Smooth muscle cell (in vitro differentiated cells): Measurements from ENCODE around the gene TGM5. TPM values are rescaled to one million over a fixed set of nuclear protein-coding genes. Genes with fewer than 3 reads are reported as not detected.

ENCODE experiments used
- DNase-seq: peaks from one replicate; lab custom pipeline; 2025; ENCODE audit not compliant: unreplicated experiment; lab: John Stamatoyannopoulos, UW
- H2AFZ ChIP-seq: fragments of 200-600 bp; sonication (generic); 2 replicates; pipeline ENCODE4 v1.6.0; 2016; ENCODE audit warnings: antibody characterized with exemption, low read depth, mild to moderate bottlenecking
- H3F3A ChIP-seq: fragments of 200-600 bp; sonication (generic); 2 replicates; pipeline ENCODE4 v1.6.0; 2017; ENCODE audit warnings: antibody characterized with exemption, low read depth
- H3K27ac ChIP-seq: fragments of 200-600 bp; sonication (generic); 2 replicates; pipeline ENCODE4 v1.5.1; 2016; ENCODE audit warnings: low read depth, mild to moderate bottlenecking
- H3K27me3 ChIP-seq: fragments of 200-600 bp; sonication (generic); 2 replicates; pipeline ENCODE4 v1.6.1; 2016; ENCODE audit warnings: low read depth, mild to moderate bottlenecking
- H3K36me3 ChIP-seq: fragments of 200-600 bp; sonication (generic); 2 replicates; pipeline ENCODE4 v1.5.1; 2016; ENCODE audit warnings: low read depth
- H3K4me1 ChIP-seq: fragments of 200-600 bp; sonication (generic); 2 replicates; pipeline ENCODE4 v1.5.1; 2016; ENCODE audit warnings: low read depth
- H3K4me2 ChIP-seq: fragments of 200-600 bp; sonication (generic); 2 replicates; pipeline ENCODE4 v1.6.0; 2016; ENCODE audit warnings: mild to moderate bottlenecking
- H3K4me3 ChIP-seq: fragments of 200-600 bp; sonication (generic); 2 replicates; pipeline ENCODE4 v1.5.1; 2016; ENCODE audit warnings: mild to moderate bottlenecking
- H3K79me2 ChIP-seq: fragments of 200-600 bp; sonication (generic); 2 replicates; pipeline ENCODE4 v1.6.0; 2016; ENCODE audit warnings: low read depth, mild to moderate bottlenecking
- H3K9ac ChIP-seq: fragments of 200-600 bp; sonication (generic); 2 replicates; pipeline ENCODE4 v1.6.0; 2016; ENCODE audit warnings: low read depth
- H3K9me3 ChIP-seq: fragments of 200-600 bp; sonication (generic); replicated peaks from 2 replicates; pipeline ENCODE4 v1.5.1; 2016; ENCODE audit warnings: low read depth
- H4K20me1 ChIP-seq: fragments of 200-600 bp; sonication (generic); 2 replicates; pipeline ENCODE4 v1.6.0; 2016; ENCODE audit warnings: low read depth
- CTCF ChIP-seq: fragments of 200-600 bp; sonication (generic); IDR thresholded peaks from 2 replicates; pipeline ENCODE4 v1.5.1; 2017; ENCODE audit warnings: borderline replicate concordance, mild to moderate bottlenecking, antibody characterized with exemption; ENCODE audit not compliant: insufficient read depth, poor library complexity, severe bottlenecking
- WGBS: methylation state at CpG from one replicate; pipeline ENCODE4 v1.1.7; 2016; ENCODE audit warnings: low lambda C conversion rate; 5-methylcytosine and 5-hydroxymethylcytosine counted together
- polyA plus RNA-seq: library from polyadenylated mRNA; unstranded; fragments of >200 nt; fragmentation: Nextera tagmentation; extraction: Ambion mirVana; gene quantifications from 2 replicates; pipeline ENCODE4 v1.2.1, GENCODE V29; 2016
- total RNA-seq: library from RNA; depleted of rRNA; stranded (reverse); fragments of >200 nt; gene quantifications from 2 replicates; pipeline ENCODE4 v1.2.3, GENCODE V29; 2014

TGM5 gene
- total and polyA plus RNA-seq, 2 experiments from 2014 or later: 0.08 to 2.5 TPM

GRCh38 chr15:43253431-43254403, 13.0 kb downstream of the TGM5 start:
- Histone ChIP-seq H3K4me1 (no peaks in the 10 kb centered on the region), H3K36me3 (no peaks in the 10 kb centered on the region), H3F3A (no peaks in the 10 kb centered on the region), H3K79me2 (no peaks in the 10 kb centered on the region), H3K27me3 (peaks cover 14% of the 10 kb centered on the region), H3K4me2 (no peak overlapping the region), H2AFZ (no peak overlapping the region), H4K20me1 (no peaks in the 10 kb centered on the region), H3K9me3 (no peaks in the 10 kb centered on the region), H3K4me3 (no peak overlapping the region), H3K27ac (no peak overlapping the region), H3K9ac (no peak overlapping the region)
- WGBS: 77% methylated on average over 15 of the region's 15 CpGs
- no peak for TF ChIP-seq CTCF
- DNase-seq: no peak

DNA sequence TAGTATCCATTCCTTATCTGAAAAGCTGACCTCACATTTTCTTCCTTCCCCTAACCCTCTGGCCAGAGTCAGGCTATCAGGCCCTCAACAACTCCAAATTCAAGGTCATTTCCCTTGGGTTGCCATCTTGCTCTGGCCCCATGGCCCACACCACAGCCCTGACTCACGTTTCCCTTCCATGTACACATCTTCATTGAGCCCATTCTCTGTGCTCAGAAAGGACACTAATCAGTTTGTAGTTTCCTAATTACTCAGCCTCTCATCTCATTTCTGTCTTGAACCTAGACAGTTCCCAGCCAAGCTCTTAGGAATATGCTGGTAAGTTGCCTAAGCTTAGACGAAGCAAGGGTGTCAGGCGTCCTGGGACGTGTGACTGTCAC, 14.9 kb downstream of the TGM5 start:
- no peak for DNase-seq
- Histone ChIP-seq H4K20me1 (no peaks in the 10 kb centered on the region), H3K9ac (no peak overlapping the region), H3K27me3 (peaks cover 11% of the 10 kb centered on the region), H3K4me1 (no peaks in the 10 kb centered on the region), H2AFZ (no peak overlapping the region), H3K79me2 (no peaks in the 10 kb centered on the region), H3F3A (no peaks in the 10 kb centered on the region), H3K4me2 (no peak overlapping the region), H3K9me3 (no peaks in the 10 kb centered on the region), H3K36me3 (no peaks in the 10 kb centered on the region), H3K4me3 (no peak overlapping the region), H3K27ac (no peak overlapping the region)
- no peak for TF ChIP-seq CTCF
- 85% methylated on average over 4 of the region's 4 CpGs for WGBS

GRCh38 chr15:43251185-43251870, 15.4 kb downstream of the TGM5 start:
- H2AFZ ChIP-seq: no peak overlapping the region
- H3K4me2 ChIP-seq: no peak overlapping the region
- no peaks in the 10 kb centered on the region for H3F3A ChIP-seq
- H4K20me1 ChIP-seq: no peaks in the 10 kb centered on the region
- no peak overlapping the region for H3K4me3 ChIP-seq
- peaks cover 6% of the 10 kb centered on the region for H3K27me3 ChIP-seq
- H3K4me1 ChIP-seq: no peaks in the 10 kb centered on the region
- H3K27ac ChIP-seq: peak overlapping the region; percentile 15
- H3K9me3 ChIP-seq: no peaks in the 10 kb centered on the region
- H3K36me3 ChIP-seq: no peaks in the 10 kb centered on the region
- TF ChIP-seq CTCF: no peak
- 85% methylated on average over 8 of the region's 8 CpGs for WGBS
- DNase-seq: no peak
- H3K9ac ChIP-seq: no peak overlapping the region
- no peaks in the 10 kb centered on the region for H3K79me2 ChIP-seq
